ENCODE data around the gene KPTN.

KPTN gene

GRCh38 chr19:47508721-47509120 lies 24.7 kb upstream of the KPTN start:
- DNase-seq: no peak

- no peak for DNase-seq
These were observed 24.0 kb upstream of the KPTN start for GRCh38 chr19:47507924-47508553.

GRCh38 chr19:47507012-47507411 lies 23.0 kb upstream of the KPTN start:
- DNase-seq: no peak

GRCh38 chr19:47506459-47506858 lies 22.4 kb upstream of the KPTN start:
- DNase-seq: no peak

- no peak for DNase-seq
These were observed 21.5 kb upstream of the KPTN start for GRCh38 chr19:47505506-47505905.

GRCh38 chr19:47503826-47504150 lies 19.8 kb upstream of the KPTN start:
- DNase-seq: no peak

- DNase-seq: no peak
These were observed 19.3 kb upstream of the KPTN start for GRCh38 chr19:47503130-47503825.

- DNase-seq: no peak
These were observed 16.1 kb upstream of the KPTN start for GRCh38 chr19:47499863-47500830.

- DNase-seq: no peak
These were observed 15.4 kb upstream of the KPTN start for GRCh38 chr19:47499371-47499770.

- no peak for DNase-seq
These were observed 14.5 kb upstream of the KPTN start for GRCh38 chr19:47498561-47498960.

GRCh38 chr19:47497821-47498520 lies 14.0 kb upstream of the KPTN start:
- no peak for DNase-seq

- DNase-seq: no peak
These were observed 13.2 kb upstream of the KPTN start for GRCh38 chr19:47497050-47497766.

GRCh38 chr19:47495478-47496372 lies 11.7 kb upstream of the KPTN start:
- DNase-seq: no peak

- DNase-seq: no peak
These were observed 10.7 kb upstream of the KPTN start for GRCh38 chr19:47494729-47495128.

- no peak for DNase-seq
These were observed 10.2 kb upstream of the KPTN start for GRCh38 chr19:47494211-47494547.

GRCh38 chr19:47493378-47494210 lies 9.6 kb upstream of the KPTN start:
- no peak for DNase-seq

GRCh38 chr19:47492571-47493377 lies 8.8 kb upstream of the KPTN start:
- no peak for DNase-seq

GRCh38 chr19:47492137-47492533 lies 8.1 kb upstream of the KPTN start:
- no peak for DNase-seq

GRCh38 chr19:47491358-47492136 lies 7.5 kb upstream of the KPTN start:
- no peak for DNase-seq

Data from activated T-cell treated with anti-CD3 and anti-CD28 coated beads, Interleukin-2, amount 50 U/mL, for 1 hour (primary cell).